ENCODE measurements around the gene TRMT10B.
"Not testable (repeated sequence)": the region's sequence is repeated elsewhere in the genome, so short reads cannot be mapped to it uniquely, and the experiment has no call there.

TRMT10B gene

DNA sequence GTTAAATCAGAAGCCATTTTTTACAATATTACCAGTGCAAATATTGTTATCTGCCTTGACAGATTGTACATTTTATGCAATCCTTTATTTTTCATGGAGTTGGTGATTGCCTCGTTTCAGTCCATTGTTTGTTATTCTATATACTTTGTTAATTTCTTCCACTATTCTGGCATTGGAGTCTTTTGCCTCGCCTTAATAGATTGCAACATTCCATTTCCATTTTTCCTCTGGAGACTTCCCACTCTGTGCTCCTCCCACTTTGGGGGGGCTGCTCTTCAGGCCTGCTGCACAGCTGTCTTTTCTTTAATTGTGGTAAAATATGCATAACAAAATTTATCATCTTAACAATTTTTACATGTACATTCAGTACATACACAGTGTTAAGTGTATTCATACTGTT, 42.6 kb downstream of the TRMT10B start:
- no peak overlapping the region for H3K27ac ChIP-seq
- no peak for DNase-seq (ENCODE audit: low read depth, low spot score)

DNA sequence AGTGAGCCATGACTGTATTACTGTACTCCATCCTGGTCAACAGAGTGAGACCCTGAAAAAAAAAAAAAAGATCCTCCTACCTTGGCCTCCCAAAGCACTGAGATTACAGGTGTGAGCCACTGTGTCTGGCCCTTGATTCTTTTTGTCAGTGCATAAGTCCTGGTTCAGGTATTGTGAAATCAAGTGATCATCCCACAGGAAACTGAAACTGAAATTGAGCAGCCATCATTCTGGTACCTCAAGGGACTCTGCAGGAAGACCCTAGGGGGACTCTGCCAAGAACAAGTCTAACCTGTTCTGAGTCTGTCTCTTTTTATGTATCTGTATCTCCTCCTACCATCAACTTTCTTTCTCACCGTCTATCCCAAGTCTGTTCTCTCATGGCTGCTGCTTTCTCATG, 45.1 kb downstream of the TRMT10B start:
- no peak overlapping the region for H3K27ac ChIP-seq

DNA sequence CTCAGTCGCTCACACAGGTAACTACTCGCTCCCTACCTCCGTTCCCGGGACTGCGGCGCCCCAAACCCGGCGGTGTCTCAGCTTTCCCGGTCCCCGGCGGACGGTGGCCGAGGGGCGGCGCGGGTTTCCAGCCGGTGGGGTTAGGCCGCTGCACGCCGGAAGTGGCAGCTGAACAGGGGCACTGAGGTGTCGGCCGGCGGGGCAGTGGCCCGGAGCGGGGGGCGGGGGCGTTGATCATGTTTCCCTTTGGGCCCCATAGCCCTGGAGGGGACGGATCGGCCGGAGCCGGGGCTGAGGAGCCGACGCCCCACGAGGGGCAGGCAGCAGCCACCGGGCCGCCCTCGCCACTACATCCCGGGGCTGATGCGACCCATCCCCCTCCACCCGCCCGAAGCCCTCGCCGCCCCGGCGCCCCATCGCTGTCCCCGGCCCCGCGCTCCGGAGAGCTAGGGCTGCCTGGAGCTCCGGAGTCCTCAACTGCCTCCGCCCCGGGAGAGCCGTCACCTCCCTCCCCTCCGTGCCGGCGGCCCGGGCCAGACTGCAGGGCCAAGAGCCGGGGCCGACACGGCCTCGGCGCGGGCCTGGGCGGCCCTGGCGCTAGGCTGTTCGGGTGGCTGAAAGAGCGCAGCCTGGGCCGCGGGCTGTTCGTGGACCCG, 47.2 kb downstream of the TRMT10B start, which contains the start of gene DCAF10:
Gene DCAF10 (plus strand): TSS at position 167 of the 656 bp plus-strand sequence. CDS start 70 bp downstream, at position 237.
- no peak for DNase-seq (ENCODE audit: low read depth, low spot score)
- peak within 1 kb of the TSS; percentile 73 for H3K27ac ChIP-seq

More for the DNA sequence above, 45.1 kb downstream of the TRMT10B start:
- no peak for DNase-seq (ENCODE audit: low read depth, low spot score)

DNA sequence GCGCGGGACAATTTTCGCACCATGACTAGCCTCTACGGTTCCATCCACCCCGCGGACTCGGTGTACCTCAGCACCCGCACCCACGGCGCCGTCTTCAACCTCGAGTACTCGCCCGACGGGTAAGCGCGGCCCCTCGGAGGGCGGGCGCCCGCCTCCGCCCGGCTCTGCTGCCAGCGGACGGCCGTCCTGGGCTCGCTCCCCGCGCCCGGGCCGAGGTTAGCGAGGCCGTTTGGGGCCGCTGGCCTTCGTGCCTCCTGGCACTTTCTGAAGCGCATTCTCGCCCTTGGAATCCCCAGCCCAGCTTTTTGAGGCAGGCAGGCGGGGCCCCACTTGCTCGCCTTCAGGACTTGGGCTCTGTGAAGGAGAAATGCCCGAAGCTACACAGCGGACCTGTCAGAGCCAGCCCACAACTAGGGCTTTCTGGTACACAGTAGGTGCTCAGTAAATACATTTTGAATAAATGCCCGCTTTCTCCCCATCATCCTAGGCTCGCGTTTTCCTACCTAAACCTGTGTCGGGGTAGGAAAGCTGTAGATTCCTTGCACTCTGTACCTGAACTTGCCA, 47.8 kb downstream of the TRMT10B start:
- peak overlapping the region; percentile 73 for H3K27ac ChIP-seq
- DNase-seq (ENCODE audit: low read depth, low spot score) = no peak

DNA sequence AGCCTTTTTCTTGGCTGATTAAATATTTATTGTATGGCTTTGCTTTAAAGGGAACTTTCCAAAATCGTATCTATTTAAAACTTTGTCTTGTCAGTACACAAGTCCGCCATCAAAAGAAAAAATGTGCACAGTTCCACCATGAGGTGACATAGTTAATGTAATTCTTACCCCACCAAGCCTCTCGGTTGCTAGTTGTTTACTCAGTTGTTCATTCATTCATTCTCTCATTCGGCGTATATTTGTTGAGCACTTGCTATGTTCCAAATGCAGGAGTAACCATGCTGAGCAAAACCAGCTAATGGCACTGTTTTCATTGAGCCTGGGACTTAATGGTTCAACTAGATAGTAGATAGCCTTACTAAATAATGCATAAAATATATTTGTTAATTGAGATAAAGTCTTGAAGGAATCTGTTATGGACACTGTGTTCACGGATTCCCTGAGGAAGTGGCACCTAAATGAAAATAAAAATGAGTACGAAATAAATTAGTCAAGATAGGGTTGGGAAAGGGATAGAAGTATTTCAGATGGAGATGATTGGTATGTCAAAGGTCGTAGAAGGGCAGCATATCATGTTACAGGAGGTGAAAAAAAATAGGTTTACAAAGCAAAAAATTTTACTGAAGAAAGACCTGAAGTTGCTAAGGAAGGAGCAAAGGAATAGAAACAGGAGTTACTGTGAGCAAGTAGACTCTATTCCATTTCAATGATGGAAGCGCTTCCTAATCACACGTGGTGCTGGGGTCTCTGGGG, 48.5 kb downstream of the TRMT10B start:
- no peak for DNase-seq (ENCODE audit: low read depth, low spot score)
- no peak overlapping the region for H3K27ac ChIP-seq

DNA sequence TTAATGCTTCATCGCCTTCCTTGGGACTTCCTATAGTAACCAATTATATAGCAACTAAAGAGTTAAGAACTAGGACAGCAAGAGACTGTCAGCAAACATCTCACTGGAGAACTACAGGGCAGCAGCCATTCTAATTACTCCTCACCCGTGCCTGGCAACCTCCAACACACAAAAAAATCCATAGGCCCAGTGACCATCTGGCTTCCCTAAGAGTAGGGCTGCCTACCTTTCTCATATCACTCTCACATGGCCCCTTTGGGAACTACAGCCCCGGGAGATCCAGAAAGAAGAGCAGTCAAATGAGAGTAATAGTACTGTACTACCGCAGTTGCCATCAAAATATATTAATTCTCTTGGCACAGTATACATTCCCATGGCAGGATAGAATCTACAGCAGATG, 52.7 kb downstream of the TRMT10B start:
- DNase-seq (ENCODE audit: low read depth, low spot score) = no peak
- H3K27ac ChIP-seq = no peak overlapping the region

DNA sequence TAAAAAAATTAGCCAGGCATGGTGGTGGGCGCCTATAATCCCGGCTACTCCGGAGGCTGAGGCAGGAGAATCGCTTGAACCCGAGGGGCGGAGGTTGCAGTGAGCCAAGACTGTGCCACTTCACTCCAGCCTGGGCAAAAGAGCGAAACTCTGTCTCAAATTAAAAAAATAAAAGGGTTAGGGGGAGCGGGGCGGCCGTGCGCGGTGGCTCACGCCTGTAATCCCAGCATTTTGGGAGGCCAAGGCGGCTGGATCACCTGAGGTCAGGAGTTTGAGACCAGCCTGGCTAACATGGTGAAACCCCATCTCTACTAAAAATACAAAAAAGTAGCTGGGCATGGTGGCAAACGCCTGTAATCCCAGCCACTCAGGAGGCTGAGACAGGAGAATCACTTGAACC, 56.1 kb downstream of the TRMT10B start:
- not testable (repeated sequence) for H3K27ac ChIP-seq; DNase-seq (ENCODE audit: low read depth, low spot score)

DNA sequence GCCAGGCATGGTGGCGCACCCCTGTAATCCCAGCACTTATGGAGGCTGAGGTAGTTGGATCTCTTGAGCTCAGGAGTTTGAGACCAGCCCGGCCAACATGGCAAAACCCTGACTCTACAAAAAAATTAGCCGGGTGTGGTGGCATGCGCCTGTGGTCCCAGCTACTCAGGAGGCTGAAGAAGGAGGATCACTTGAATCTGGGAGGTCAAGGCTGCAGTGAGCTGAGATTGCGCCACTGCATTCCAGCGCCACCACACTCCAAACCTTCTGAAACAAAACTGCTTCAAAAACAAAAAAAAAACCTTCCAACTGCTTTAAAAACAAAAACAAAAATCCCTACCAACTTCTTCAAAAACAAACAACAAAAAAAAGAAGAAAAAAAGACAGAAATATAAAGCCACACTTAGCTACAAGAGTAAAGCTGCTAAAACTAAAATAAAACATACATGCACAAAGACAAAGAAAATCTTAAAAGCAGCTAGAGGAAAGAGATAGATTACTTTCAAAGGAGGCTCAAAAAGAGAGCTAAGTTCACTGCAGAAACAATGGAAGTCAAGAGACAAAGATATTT, 58.4 kb downstream of the TRMT10B start:
- no peak overlapping the region for H3K27ac ChIP-seq
- DNase-seq (ENCODE audit: low read depth, low spot score) = no peak

DNA sequence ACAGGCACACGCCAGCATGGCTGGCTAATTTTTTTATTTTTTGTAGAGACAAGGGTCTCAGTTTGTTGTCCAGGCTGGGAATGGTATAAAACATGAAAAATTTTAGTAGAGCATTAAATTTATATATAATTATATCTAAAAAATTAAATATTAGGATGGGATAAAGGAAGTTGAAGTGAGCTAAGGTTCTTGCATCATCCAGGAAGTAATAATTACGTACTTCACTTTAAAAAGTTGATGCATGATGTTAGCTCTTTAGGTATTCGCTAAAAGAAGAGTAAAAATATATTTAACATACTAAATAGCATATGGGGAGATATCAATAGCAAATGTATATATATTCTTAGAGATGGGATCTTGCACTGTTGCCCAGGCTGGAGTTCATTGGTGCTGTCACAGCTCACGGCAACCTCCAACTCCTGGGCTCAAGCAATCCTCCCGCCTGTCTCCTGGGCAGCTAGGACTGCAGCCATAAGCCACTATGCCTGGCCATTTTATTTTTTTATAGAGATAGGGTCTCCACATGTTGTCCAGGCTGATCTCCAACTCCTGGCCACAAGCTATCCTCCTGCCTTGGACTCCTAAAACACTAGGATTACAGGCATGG, 59.3 kb downstream of the TRMT10B start:
- H3K27ac ChIP-seq = no peak overlapping the region
- DNase-seq (ENCODE audit: low read depth, low spot score) = no peak

DNA sequence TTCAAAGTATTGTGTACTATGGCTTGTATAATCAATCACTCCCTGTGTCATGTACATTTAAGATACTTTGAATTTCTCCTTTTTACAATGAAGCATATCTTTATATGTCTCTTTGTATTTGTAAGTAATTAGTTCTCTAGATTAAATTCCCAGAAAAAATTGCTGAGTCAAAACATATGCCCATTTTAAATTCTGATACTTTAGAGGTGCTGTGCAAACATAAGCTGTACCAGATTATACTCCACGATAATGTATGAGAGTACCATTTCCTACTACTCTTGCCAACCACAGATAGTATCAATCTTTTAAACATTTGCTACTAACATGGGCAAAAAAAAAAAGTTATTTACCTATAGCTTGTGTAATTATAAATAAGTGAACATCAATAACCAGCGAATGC, 65.2 kb downstream of the TRMT10B start:
- no peak for DNase-seq (ENCODE audit: low read depth, low spot score)
- no peak overlapping the region for H3K27ac ChIP-seq

DNA sequence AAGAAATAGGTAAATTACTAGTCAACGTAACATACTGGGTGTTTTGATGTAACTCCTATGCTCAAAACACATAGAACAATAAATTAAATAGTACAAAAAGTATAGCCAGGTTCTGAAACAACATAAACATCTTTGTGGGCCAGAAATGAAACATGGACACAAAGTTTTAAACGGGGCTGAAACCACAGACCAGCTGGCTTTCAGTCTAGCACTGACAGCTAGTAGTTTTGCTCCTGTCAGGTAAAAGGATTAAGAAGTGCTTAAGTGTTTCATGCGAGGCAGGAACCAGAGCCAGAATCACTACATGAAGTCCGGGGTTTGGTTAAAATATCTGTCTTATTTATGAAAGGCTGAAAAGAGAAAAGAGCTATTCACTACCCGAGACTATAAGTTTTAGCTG, 66.5 kb downstream of the TRMT10B start:
- no peak overlapping the region for H3K27ac ChIP-seq
- no peak for DNase-seq (ENCODE audit: low read depth, low spot score)

DNA sequence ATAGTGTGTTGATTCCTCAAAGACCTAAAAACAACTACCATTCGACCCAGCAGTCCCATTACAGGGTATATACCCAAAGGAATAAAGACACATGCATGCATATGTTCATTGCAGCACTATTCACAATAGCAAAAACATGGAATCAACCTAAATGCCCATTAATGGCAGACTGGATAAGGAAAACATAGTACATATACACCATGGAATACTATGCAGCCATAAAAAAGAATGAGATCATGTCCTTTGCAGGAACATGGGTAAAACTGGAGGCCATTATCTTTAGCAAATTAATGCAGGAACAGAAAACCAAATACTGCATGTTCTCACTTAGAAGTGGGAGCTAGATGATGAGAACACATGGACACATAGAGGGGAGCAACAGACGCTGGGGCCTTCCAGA, 71.6 kb downstream of the TRMT10B start:
- not testable (repeated sequence) for H3K27ac ChIP-seq; DNase-seq (ENCODE audit: low read depth, low spot score)

DNA sequence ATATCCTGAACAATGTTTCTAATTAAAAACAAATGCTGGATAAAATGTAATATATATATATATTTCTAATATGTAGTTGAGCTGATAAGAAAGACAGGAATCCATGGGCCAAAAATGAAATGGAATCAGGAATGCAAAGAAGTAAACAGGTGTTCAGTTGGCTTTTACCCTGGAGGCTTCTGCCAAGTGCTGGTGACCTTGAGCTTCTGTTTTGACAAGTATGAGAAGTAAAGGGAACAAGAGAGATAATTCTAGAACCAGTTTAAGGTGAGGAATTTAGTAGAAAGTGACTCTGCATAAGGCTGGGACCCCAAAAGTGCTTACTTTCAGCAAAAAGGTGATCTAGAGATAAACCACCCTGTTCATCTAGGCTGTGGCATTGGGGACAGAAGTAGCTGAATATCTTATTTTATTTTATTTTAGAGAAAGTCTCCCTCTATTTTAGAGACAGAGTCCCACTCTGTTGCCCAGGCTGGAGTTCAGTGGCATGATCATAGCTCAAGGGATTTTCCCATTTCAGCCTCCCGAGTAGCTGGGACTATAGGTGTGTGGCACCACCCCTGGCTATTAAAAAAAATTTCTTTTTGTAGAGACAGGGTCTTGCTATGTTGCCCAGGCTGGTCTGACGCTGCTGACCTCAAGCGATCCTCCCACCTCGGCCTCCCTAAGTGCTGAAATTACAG, 74.0 kb downstream of the TRMT10B start:
- H3K27ac ChIP-seq = no peak overlapping the region
- DNase-seq (ENCODE audit: low read depth, low spot score) = no peak
